ENCODE results near the gene XRCC6.
"Not testable (repeated sequence)": the region's sequence is repeated elsewhere in the genome, so short reads cannot be mapped to it uniquely, and the experiment has no call there.

The XRCC6 gene

DNA sequence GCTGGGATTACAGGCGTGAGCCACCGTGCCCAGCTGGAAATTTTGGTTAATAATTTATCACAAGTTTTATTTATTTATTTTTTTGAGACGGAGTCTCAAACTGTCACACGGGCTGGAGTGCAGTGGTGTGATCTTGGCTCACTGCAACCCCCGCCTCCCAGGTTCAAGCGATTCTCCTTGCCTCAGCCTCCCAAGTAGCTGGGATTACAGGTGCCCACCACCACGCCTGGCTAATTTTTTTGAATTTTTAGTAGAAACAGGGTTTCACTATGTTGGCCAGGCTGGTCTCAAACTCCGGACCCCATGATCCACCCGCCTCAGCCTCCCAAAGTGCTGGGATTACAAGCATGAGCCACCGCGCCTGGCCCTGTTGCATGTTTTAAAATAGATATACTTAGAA is 65.8 kb downstream of the XRCC6 start:
- DNase-seq (ENCODE audit: low read depth in 2 of 2) = not testable (repeated sequence)

DNA sequence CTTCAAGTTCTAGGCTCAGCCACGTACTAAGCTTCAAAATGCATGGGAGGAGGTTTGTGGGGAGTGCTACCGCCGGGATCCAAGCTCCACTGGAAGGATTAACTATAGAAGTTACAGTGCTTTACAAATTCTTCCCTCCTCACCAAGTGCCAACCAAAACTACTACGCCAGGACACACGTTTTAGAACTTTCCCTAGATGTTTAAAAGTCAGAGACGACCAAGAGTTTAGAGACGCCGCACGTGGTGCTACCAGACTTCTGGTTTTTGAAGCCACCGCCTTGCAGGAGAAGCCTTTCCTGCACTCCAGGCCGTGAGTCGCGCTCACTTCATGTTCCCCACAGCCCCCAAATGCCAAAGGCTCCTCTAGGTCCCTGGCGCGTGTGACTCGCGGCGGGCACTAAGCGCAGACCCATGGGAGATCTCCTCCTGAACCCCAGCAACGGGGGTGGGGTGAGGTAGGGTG is 66.8 kb downstream of the XRCC6 start:
- no peak for DNase-seq (ENCODE audit: low read depth in 2 of 2)

- DNase-seq (ENCODE audit: low read depth in 2 of 2) = peak; percentile 84 to 88
Observed at GRCh38 chr22:41688365-41689211, 67.5 kb downstream of the XRCC6 start, which contains the start of gene SNU13. SNU13 (minus strand) TSS chr22:41688867; CDS start chr22:41688796, 71 bp downstream.

GRCh38 chr22:41690476-41690875 is 69.4 kb downstream of the XRCC6 start:
- DNase-seq (ENCODE audit: low read depth in 2 of 2) = no peak

DNA sequence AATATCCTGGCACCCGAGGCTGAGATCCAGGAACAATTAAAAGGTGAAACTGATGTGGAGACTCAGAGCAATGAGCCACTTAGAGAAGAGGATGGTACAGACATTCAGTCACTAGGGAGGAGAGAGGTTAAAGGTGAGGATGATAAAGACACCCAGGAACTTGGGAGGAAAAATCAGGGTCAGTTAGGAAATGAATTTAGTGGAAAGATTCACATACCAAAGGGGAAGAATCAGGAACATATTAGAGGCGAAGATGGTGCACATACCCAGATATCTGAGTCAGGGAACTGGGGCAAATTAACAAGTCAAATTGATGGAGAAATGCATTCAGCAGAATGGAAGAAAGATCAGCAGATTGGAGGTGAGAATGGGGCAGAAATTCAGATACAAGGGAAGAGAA is 74.1 kb downstream of the XRCC6 start:
- no peak for DNase-seq (ENCODE audit: low read depth in 2 of 2)

DNA sequence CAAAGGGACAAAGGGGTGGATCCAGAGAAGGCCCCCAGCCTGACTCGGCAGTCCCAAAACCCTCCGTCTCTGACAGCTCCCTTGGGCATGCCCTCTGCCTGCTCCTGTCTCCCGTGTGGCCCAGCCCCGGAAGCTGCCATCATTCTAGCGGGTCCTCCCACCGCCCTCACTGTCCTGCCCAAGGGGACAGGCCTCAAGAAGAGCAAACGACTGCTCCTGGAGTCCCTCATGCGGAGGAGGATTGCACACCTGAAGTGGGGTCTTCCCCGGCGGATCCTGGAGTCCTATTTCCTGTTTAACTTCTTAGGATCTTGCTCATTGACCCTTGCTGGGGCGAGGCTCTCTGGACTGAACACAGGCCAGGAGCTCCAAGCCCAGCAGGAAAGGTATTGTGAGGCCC is 75.6 kb downstream of the XRCC6 start:
- no peak for DNase-seq (ENCODE audit: low read depth in 2 of 2)

DNA sequence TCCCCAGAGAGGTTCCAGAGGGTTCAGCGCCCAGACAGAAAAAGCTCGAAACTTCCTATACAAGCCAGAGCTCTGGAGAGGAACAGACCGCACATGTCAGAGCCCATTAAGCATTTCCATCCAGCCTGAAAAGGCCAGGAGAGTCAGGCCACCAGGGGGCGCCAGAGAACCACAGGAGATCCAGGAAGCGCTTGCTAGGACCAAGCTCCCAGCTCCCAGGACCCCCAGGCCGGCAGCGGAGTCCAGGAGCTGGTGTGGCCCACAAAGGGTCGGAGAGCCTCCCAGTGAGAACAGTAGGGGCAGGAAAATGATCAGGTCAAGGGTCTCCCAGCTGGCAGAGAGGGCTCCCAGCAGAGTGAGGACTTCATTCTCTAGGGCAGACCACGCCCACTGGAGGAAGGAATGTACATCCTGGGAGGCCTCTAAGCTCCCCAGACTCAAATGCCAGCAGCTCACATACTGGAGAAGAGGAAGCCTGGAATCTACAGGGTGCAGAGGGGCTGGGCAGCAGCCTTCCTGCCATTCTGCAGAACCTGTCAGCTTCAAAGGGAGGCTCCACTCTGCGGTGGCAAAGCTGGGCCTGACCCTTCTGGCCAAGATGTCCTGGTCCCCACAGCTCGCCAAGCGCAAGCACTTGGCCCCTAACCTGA is 76.2 kb downstream of the XRCC6 start:
- DNase-seq (ENCODE audit: low read depth in 2 of 2) = peak; percentile 77 to 93

GRCh38 chr22:41699264-41700107 is 78.4 kb downstream of the XRCC6 start, which contains the start of gene MEI1:
MEI1 (plus strand) TSS chr22:41699503; CDS start chr22:41699539, 36 bp downstream.
- peak; percentile 77 to 81 for DNase-seq (ENCODE audit: low read depth in 2 of 2)

DNA sequence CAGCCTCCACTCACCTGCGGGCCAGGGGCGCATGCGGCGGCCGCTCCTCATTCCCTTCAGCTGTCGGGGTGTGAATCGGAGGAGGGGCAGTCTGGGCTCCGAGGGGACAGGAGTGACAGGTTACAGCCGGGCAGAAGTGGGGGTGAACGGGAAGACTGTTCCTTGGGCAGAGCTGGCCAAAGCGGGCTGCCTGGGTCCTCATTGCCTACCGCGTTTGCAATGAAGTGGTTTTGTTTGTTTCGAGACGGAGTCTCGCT is 78.9 kb downstream of the XRCC6 start:
- DNase-seq (ENCODE audit: low read depth in 2 of 2) = no peak

DNA sequence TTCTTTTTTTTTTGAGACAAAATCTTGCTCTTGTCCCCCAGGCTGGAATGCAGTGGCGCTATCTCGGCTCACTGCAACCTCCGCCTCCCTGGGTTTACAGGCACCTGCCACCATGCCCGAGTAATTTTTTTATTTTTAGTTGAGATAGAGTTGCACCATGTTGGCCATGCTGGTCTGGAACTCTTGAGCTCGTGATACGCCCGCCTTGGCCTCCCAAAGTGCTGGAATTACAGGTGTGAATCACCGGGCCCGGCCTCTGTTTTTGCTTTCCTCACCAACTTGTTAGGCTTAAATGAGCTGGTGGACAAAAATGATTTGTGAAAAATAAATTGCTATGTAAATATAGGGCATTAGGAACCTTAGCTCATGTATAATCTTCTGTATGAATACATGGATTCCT is 81.7 kb downstream of the XRCC6 start:
- DNase-seq (ENCODE audit: low read depth in 2 of 2) = no peak

DNA sequence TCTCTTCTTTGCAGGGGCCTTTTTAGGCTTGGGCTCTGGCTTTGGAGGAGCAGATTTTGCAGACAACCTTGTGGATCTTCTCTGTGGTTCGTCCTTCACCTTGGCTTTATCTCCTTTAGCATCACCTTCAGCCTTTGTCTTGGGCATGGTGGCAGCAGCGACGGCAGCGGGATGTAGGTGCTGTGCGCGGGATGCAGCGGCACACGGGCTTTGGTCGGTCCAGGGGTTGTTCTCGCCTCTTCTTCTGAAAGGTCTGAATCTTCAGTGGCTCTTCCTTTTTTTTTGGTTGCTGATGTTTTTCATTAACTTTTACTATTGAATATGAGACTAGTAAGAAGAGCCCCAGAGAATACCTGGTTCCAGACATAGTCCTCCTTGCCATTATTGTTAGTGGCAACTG is 88.2 kb downstream of the XRCC6 start:
- DNase-seq (ENCODE audit: low read depth in 2 of 2) = no peak

DNA sequence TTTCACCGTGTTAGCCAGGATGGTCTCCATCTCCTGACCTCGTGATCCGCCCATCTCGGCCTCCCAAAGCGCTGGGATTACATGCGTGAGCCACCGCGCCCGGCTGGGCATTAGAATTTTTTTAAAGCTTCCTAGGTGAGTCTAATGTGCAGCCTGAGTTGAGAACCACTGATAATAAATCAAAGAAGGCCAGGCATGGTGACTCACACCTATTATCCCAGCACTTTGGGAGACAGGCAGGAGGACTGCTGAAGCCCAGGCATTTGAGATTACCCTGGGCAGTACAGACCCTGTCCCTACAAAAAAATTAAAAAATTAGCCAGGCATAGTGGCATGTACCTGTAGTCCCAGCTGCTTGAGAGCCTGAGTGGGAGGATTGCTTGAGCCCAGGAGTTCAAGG is 91.9 kb downstream of the XRCC6 start:
- no peak for DNase-seq (ENCODE audit: low read depth in 2 of 2)

Measured in stimulated activated CD8-positive, alpha-beta memory T cell treated with anti-CD3 and anti-CD28 coated beads, Interleukin-7, amount 100 ng/mL, for 1 hour (primary cell).